GM21515 (cell line): ENCODE measurements around the gene ZSWIM6.

ENCODE experiments used
- ATAC-seq: cut with Tn5 transposase; IDR thresholded peaks from one replicate; pipeline ENCODE4 v1.9.1; 2021; ENCODE audit not compliant: unreplicated experiment

Gene ZSWIM6

GRCh38 chr5:61472172-61472958, 140.3 kb downstream of the ZSWIM6 start:
- ATAC-seq = no peak

DNA sequence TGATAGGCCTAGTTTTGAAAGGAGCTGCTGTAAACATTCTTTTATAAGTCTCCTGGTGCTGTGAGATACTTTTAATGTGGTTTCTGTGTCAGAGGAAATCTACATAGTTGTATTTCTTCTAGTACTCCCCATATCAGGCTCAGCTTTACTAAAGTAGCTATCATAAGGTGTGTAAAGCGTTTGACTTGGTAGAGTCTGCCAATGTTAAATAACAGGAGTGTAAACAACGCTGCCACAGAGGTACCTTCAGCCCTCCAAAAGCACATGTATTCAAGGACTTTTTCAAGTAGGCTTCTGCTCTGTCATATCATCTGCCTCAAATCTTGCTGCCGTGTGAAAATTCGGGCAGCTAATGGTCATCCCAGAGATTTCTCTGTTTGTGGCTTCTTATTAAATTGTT, 142.7 kb downstream of the ZSWIM6 start:
- no peak for ATAC-seq

- no peak for ATAC-seq
These were observed 145.7 kb downstream of the ZSWIM6 start for GRCh38 chr5:61477788-61478187.

GRCh38 chr5:61479850-61480614, 148.0 kb downstream of the ZSWIM6 start:
- no peak for ATAC-seq

DNA sequence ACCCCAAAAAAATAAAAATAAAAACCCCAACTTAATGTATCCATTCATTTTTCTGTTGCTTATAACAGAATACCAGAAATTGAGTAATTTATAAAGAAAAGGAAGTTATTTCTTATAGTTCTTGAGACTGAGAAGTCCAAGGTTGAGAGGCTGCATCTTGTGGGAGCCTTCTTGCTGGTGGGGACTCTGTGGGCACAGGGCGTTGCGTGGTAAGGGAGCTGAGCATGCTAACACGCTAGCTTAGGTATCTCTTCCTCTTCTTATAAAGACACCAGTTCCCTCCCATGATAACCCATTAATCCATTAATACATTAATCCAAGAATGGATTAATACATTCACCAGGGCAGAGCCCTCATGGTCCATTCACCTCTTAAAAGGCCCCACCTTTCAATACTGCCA, 150.9 kb downstream of the ZSWIM6 start:
- no peak for ATAC-seq

GRCh38 chr5:61486476-61486875, 154.4 kb downstream of the ZSWIM6 start:
- no peak for ATAC-seq

- no peak for ATAC-seq
These were observed 157.5 kb downstream of the ZSWIM6 start for GRCh38 chr5:61489574-61489973.

GRCh38 chr5:61491861-61492260, 159.8 kb downstream of the ZSWIM6 start:
- no peak for ATAC-seq

GRCh38 chr5:61493973-61494372, 161.9 kb downstream of the ZSWIM6 start:
- ATAC-seq = no peak

DNA sequence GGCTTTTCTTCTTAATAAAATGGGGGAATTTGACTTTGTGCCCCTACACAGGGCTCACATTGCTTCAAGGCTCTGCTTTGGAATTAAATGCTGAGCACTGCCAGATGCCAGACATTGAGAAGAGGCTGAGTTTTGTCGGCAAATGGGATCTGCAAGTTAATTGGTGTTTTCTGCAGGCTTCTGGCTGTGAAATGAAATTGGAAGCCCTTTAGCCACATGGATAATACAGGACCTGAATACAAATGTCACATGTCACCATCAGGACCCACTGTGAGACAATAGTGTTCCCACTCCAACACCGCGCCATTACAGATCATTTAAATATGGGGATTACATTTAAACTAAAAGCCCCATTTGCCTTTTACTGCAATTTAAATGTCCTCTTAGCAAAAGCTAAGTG, 164.4 kb downstream of the ZSWIM6 start:
- no peak for ATAC-seq

DNA sequence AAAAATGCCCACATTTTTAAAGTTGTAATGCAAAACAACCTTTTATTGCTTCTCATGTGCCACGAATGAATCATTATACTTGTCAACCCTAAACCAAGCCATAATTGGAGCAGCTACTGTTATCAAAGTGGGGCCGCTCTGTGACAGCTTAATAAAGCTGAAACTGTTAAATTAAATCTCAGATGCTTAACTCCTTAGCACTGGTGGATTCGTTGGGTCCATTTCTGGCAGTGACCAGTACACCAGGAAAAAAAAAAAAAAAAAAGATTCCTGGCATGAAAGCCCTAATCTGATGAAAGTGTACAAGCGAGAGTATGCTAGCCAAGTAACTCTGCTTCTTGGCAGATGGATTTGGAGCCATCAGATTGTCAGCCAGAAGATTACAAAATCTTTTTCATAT, 164.8 kb downstream of the ZSWIM6 start:
- no peak for ATAC-seq

DNA sequence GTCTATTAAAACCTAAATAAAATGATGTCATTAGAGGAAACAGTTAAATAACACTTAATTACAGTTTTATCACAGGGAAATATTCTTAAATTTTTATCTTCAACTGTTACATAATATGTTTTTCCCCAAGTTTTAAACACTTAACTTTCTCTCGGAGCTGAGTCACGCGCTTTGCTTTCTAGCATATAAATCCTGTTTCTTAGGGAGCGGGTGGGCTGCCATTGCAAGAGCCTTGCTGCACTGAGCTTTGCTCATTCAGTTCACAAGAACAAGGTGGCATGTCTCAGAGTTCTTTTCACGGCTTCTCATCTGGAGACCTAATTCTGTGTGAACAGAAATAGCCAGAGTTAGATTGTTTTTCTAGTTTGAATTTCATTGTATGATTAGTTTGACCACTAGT, 166.1 kb downstream of the ZSWIM6 start:
- no peak for ATAC-seq

- ATAC-seq = no peak
These were observed 169.9 kb downstream of the ZSWIM6 start for GRCh38 chr5:61501971-61502370.

- no peak for ATAC-seq
These were observed 172.2 kb downstream of the ZSWIM6 start for GRCh38 chr5:61504143-61504770.

- ATAC-seq = no peak
These were observed 173.2 kb downstream of the ZSWIM6 start for GRCh38 chr5:61505281-61505680.

- ATAC-seq = no peak
These were observed 175.2 kb downstream of the ZSWIM6 start for GRCh38 chr5:61507232-61507631.

- ATAC-seq = no peak
These were observed 184.9 kb downstream of the ZSWIM6 start for GRCh38 chr5:61516946-61517345.

DNA sequence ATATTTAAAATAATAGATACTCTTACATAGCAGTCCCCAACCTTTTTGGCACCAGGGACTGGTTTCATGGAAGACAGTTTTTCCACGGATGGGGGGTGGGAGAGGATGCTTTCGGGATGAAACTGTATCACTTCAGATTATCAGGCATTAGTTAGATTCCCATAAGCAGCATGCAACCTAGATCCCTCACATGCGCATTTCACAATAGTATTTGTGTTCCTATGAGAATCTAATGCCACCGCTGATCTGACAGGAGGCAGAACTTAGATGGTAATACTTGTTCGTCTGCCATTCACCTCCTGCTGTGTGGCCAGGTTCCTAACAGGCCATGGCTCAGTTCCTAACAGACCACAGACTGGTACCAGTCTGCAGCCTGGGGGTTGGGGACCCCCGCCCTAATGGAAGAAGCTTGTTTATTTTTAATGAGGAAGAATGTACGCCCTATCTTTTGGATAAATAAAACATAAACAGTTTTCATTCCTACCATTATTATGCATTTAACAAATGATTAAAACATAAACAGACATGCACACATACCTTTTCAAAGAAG, 187.7 kb downstream of the ZSWIM6 start:
- ATAC-seq = no peak

DNA sequence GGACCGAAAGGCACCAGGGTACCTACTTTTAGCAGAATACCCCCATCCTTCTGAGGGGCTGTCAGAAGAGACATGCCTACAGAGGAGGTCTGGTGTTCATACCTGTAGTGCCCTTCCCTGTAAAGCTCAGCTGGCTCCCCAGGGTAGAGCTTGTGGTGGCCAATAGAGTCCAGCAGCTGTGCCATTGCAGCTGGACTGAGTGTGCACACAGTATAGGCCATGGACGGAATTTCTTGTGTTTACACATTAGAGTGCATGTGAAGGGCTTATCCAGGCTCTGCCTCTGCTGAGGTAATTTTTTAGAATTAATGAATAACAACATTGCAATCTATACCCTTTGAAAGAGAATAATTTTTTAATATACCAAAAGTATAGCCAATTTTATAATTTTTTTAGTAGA, 191.0 kb downstream of the ZSWIM6 start:
- ATAC-seq = no peak

- ATAC-seq = no peak
These were observed 191.9 kb downstream of the ZSWIM6 start for GRCh38 chr5:61523997-61524396.

- no peak for ATAC-seq
These were observed 193.6 kb downstream of the ZSWIM6 start for GRCh38 chr5:61525512-61526206.
